Measurements from ENCODE around the gene GZMM. TPM values are rescaled to one million over a fixed set of nuclear protein-coding genes. Genes with fewer than 3 reads are reported as not detected.
A peak's percentile ranks its signal among the peaks of the same experiment; 100 is the strongest.

The GZMM gene
- total and polyA plus RNA-seq, 2 experiments from 2014 or later = not detected

- no peak for TF ChIP-seq EZH2 (IDR thresholded peaks at IDR 0.05; ENCODE audit: borderline replicate concordance)
- no peak for TF ChIP-seq EZH2phosphoT487 (IDR thresholded peaks at IDR 0.05; ENCODE audit: low read depth, severe bottlenecking, unreplicated experiment)
- TF ChIP-seq, protein P1, sequence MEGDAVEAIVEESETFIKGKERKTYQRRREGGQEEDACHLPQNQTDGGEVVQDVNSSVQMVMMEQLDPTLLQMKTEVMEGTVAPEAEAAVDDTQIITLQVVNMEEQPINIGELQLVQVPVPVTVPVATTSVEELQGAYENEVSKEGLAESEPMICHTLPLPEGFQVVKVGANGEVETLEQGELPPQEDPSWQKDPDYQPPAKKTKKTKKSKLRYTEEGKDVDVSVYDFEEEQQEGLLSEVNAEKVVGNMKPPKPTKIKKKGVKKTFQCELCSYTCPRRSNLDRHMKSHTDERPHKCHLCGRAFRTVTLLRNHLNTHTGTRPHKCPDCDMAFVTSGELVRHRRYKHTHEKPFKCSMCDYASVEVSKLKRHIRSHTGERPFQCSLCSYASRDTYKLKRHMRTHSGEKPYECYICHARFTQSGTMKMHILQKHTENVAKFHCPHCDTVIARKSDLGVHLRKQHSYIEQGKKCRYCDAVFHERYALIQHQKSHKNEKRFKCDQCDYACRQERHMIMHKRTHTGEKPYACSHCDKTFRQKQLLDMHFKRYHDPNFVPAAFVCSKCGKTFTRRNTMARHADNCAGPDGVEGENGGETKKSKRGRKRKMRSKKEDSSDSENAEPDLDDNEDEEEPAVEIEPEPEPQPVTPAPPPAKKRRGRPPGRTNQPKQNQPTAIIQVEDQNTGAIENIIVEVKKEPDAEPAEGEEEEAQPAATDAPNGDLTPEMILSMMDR (IDR thresholded peaks at IDR 0.05; ENCODE audit: poor library complexity) = no peak
- H3K4me2 ChIP-seq = no peak overlapping the region
- H3K4me3 ChIP-seq = no peak overlapping the region
- H4K20me1 ChIP-seq (ENCODE audit: insufficient read depth, poor library complexity, severe bottlenecking) = no peaks in the 10 kb centered on the region
- no peaks in the 10 kb centered on the region for H3K79me2 ChIP-seq
- H2AFZ ChIP-seq = no peak overlapping the region
- H3K36me3 ChIP-seq (replicated peaks; ENCODE audit: insufficient read depth, low read depth) = no peaks in the 10 kb centered on the region
- WGBS (ENCODE audit: low lambda C conversion rate, missing lambda C conversion rate) = 92% methylated on average over 27 of the region's 31 CpGs
- no peak overlapping the region for H3K27ac ChIP-seq
- H3K4me1 ChIP-seq (ENCODE audit: insufficient read depth) = no peaks in the 10 kb centered on the region
- DNase-seq (ENCODE audit: low spot score) = peak; percentile 4
- H3K9me3 ChIP-seq (ENCODE audit: low read depth) = no peaks in the 10 kb centered on the region
- H3K27me3 ChIP-seq = peaks cover 22% of the 10 kb centered on the region
- H3K9me2 ChIP-seq (replicated peaks; ENCODE audit: insufficient read depth) = no peaks in the 10 kb centered on the region
Measured at GRCh38 chr19:498977-499623, 44.8 kb upstream of the GZMM start.

DNA sequence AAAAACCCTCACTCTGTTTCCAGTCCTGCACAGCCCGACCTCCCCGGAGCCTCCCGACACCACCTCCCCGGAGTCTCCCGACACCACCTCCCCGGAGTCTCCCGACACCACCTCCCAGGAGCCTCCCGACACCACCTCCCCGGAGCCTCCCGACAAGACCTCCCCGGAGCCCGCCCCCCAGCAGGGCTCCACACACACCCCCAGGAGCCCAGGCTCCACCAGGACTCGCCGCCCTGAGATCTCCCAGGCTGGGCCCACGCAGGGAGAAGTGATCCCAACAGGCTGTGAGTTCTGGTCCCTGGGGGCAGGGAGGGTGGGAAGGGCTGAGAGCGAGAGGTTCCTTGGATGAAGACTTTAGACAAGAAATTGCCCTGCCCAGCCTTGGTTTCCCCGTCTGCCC, 42.2 kb upstream of the GZMM start:
- Histone ChIP-seq H3K9me2 (replicated peaks; ENCODE audit: insufficient read depth) (no peaks in the 10 kb centered on the region), H2AFZ (no peak overlapping the region), H3K4me1 (ENCODE audit: insufficient read depth) (peaks cover 6% of the 10 kb centered on the region), H3K27me3 (peaks cover 18% of the 10 kb centered on the region), H3K79me2 (no peaks in the 10 kb centered on the region), H3K36me3 (replicated peaks; ENCODE audit: insufficient read depth, low read depth) (no peaks in the 10 kb centered on the region), H3K9me3 (ENCODE audit: low read depth) (no peaks in the 10 kb centered on the region), H3K4me2 (no peak overlapping the region), H4K20me1 (ENCODE audit: insufficient read depth, poor library complexity, severe bottlenecking) (no peaks in the 10 kb centered on the region), H3K4me3 (no peak overlapping the region), H3K27ac (no peak overlapping the region)
- DNase-seq (ENCODE audit: low spot score) = peak; percentile 11
- TF ChIP-seq EZH2phosphoT487 (IDR thresholded peaks at IDR 0.05; ENCODE audit: low read depth, severe bottlenecking, unreplicated experiment) = no peak
- TF ChIP-seq, protein P1 (IDR thresholded peaks at IDR 0.05; ENCODE audit: poor library complexity) = no peak
- no peak for TF ChIP-seq EZH2 (IDR thresholded peaks at IDR 0.05; ENCODE audit: borderline replicate concordance)
- WGBS (ENCODE audit: low lambda C conversion rate, missing lambda C conversion rate) = 85% methylated on average over 7 of the region's 17 CpGs

GRCh38 chr19:504616-505015, 39.2 kb upstream of the GZMM start:
- Histone ChIP-seq H3K27me3 (peaks cover under 1% of the 10 kb centered on the region), H3K9me3 (ENCODE audit: low read depth) (no peaks in the 10 kb centered on the region), H2AFZ (no peak overlapping the region), H3K4me1 (ENCODE audit: insufficient read depth) (peaks cover 13% of the 10 kb centered on the region), H3K4me2 (no peak overlapping the region), H3K4me3 (no peak overlapping the region), H3K9me2 (replicated peaks; ENCODE audit: insufficient read depth) (no peaks in the 10 kb centered on the region), H3K27ac (no peak overlapping the region), H4K20me1 (ENCODE audit: insufficient read depth, poor library complexity, severe bottlenecking) (no peaks in the 10 kb centered on the region), H3K79me2 (peaks cover 19% of the 10 kb centered on the region), H3K36me3 (replicated peaks; ENCODE audit: insufficient read depth, low read depth) (no peaks in the 10 kb centered on the region)
- TF ChIP-seq, protein P1 (IDR thresholded peaks at IDR 0.05; ENCODE audit: poor library complexity) = no peak
- TF ChIP-seq EZH2phosphoT487 (IDR thresholded peaks at IDR 0.05; ENCODE audit: low read depth, severe bottlenecking, unreplicated experiment) = no peak
- no peak for TF ChIP-seq EZH2 (IDR thresholded peaks at IDR 0.05; ENCODE audit: borderline replicate concordance)
- WGBS (ENCODE audit: low lambda C conversion rate, missing lambda C conversion rate) = 94% methylated on average over 14 of the region's 14 CpGs
- DNase-seq (ENCODE audit: low spot score) = peak; percentile 3
